K562 (cell line): ENCODE data around the gene CASKIN1. TPM values are rescaled to one million over a fixed set of nuclear protein-coding genes. Genes with fewer than 3 reads are reported as not detected.
"Not testable (repeated sequence)": the region's sequence is repeated elsewhere in the genome, so short reads cannot be mapped to it uniquely, and the experiment has no call there.

Experiments used
- ATAC-seq: fragments of 200-7000 bp; cut with Tn5 transposase; 3 replicates; pipeline ENCODE4 v1.9.1; 2020; ENCODE audit warnings: moderate library complexity
- BruUV-seq: library from RNA; stranded (reverse); fragments of 400-500 nt; replicated peaks from 2 replicates; lab custom pipeline; 2021; lab: Mats Ljungman, UMichigan
- CTCF ChIA-PET: fragments of 300-600 bp; formaldehyde crosslinking; extraction: SDS; loops from one replicate; lab custom pipeline; 2021; ENCODE audit warnings: low intra/inter-chr PET ratio; lab: Yijun Ruan, JAX
- POLR2A ChIA-PET: fragments of 300-600, 350-650 bp; sonication (Branson Sonifier 250); formaldehyde crosslinking; extraction: SDS; loops from one replicate; lab custom pipeline; 2021; ENCODE audit warnings: antibody characterized with exemption, inconsistent platforms; lab: Yijun Ruan, JAX
- DNase-seq, 4 experiments: peaks; one replicate each; pipeline versions ENCODE4 v3.0.0 to v3.0.0-alpha.2; 2011 to 2018; ENCODE audit warnings: low spot score in 3 of 4, mixed read lengths in 3 of 4; ENCODE audit errors: extremely low read depth in 1 of 4
- FAIRE-seq: peaks from 2 replicates; lab custom pipeline; 2011; peaks lifted over from hg19 to GRCh38; lab: Jason Lieb, UNC
- H2AFZ ChIP-seq: 2 replicates; pipeline ENCODE4 v1.6.0; 2011; ENCODE audit warnings: low read depth, low read length, control low read depth, inconsistent platforms
- H3K27ac ChIP-seq: fragments of 200-600 bp; 3 replicates; pipeline ENCODE4 v1.8.0; 2011; ENCODE audit warnings: low read depth, mild to moderate bottlenecking, control low read depth, inconsistent platforms, low read length, moderate library complexity, mixed read lengths; ENCODE audit errors: extremely low read depth
- H3K27me3 ChIP-seq, 2 experiments: fragments of 300-600 bp in 1 of 2; 2 replicates in 1 of 2; 3 replicates in 1 of 2; pipeline versions ENCODE4 v1.6.0 to v1.8.0; 2011; ENCODE audit warnings: inconsistent platforms in 2 of 2, low read length in 2 of 2, mild to moderate bottlenecking in 1 of 2, mixed read lengths in 1 of 2, moderate library complexity in 1 of 2; ENCODE audit not compliant: control insufficient read depth in 2 of 2, insufficient read depth in 2 of 2
- H3K36me3 ChIP-seq: fragments of 300-600 bp; 3 replicates; pipeline ENCODE4 v1.8.0; 2011; ENCODE audit warnings: mild to moderate bottlenecking, low read length, inconsistent platforms; ENCODE audit not compliant: control insufficient read depth, insufficient read depth
- H3K4me1 ChIP-seq, 2 experiments: fragments of 200-600 bp in 1 of 2; replicated peaks in 1 of 2; 2 replicates in 1 of 2; 3 replicates in 1 of 2; pipeline versions ENCODE4 v1.5.1 to v1.8.0; 2011; ENCODE audit warnings: inconsistent platforms in 2 of 2, low read length in 2 of 2, mild to moderate bottlenecking in 1 of 2, mixed read lengths in 1 of 2, moderate library complexity in 1 of 2; ENCODE audit not compliant: control insufficient read depth in 2 of 2, insufficient read depth in 2 of 2
- H3K4me2 ChIP-seq: 2 replicates; pipeline ENCODE4 v1.6.1; 2011; ENCODE audit warnings: low read length, control low read depth, inconsistent platforms, mixed read lengths; ENCODE audit not compliant: insufficient read depth
- H3K4me3 ChIP-seq: fragments of 200-600 bp; sonication (generic), shearing (Covaris generic); 2 replicates; pipeline ENCODE4 v1.5.1; 2016; ENCODE audit warnings: control low read depth, inconsistent platforms
- H3K79me2 ChIP-seq: fragments of 200-600 bp; 3 replicates; pipeline ENCODE4 v1.8.0; 2011; ENCODE audit warnings: low read length, inconsistent platforms; ENCODE audit not compliant: control insufficient read depth, insufficient read depth
- H3K9ac ChIP-seq, 2 experiments: 2 replicates each; pipeline versions ENCODE4 v1.6.0 to v1.6.1; 2011; ENCODE audit warnings: low read depth in 2 of 2, low read length in 2 of 2, control low read depth in 1 of 2, inconsistent platforms in 1 of 2, mild to moderate bottlenecking in 1 of 2, mixed read lengths in 1 of 2; ENCODE audit not compliant: insufficient read depth in 1 of 2
- H3K9me1 ChIP-seq: one replicate; pipeline ENCODE4 v1.6.0; 2011; ENCODE audit warnings: inconsistent platforms, mild to moderate bottlenecking, low read length, moderate library complexity; ENCODE audit not compliant: control insufficient read depth, insufficient read depth
- H3K9me3 ChIP-seq: replicated peaks from 2 replicates; pipeline ENCODE4 v1.5.1; 2011; ENCODE audit warnings: low read depth, low read length, inconsistent platforms; ENCODE audit not compliant: control insufficient read depth, insufficient read depth
- H4K20me1 ChIP-seq: replicated peaks from 2 replicates; pipeline ENCODE4 v1.6.1; 2011; ENCODE audit warnings: low read length, inconsistent platforms, mixed read lengths; ENCODE audit not compliant: control insufficient read depth, insufficient read depth
- BCOR ChIP-seq: fragments of 450-650 bp; IDR thresholded peaks from 2 replicates; pipeline ENCODE4 v1.6.1; 2016
- ESRRA ChIP-seq: fragments of 450-650 bp; IDR thresholded peaks from 2 replicates; pipeline ENCODE4 v1.6.1; 2014; ENCODE audit warnings: low read depth, mild to moderate bottlenecking, moderate library complexity, borderline replicate concordance
- KDM1A ChIP-seq, 2 experiments: fragments of 450-650 bp; IDR thresholded peaks; 2 replicates each; pipeline ENCODE4 v1.6.1; 2016; ENCODE audit warnings: mild to moderate bottlenecking in 2 of 2
- MAZ ChIP-seq, 2 experiments: fragments of 450-650 bp in 1 of 2; sonication (generic) in 1 of 2; formaldehyde crosslinking; IDR thresholded peaks in 1 of 2; conservative IDR thresholded peaks in 1 of 2; 2 replicates each; pipeline versions ENCODE4 v1.4.0 to v1.5.0; 2020; ENCODE audit warnings: mild to moderate bottlenecking in 1 of 2, missing genetic modification reagents in 1 of 2
- SP1 ChIP-seq: sonication (generic); formaldehyde crosslinking; IDR thresholded peaks from 2 replicates; pipeline ENCODE4 v1.8.1; 2022; ENCODE audit warnings: mild to moderate bottlenecking, missing genetic modification reagents
- WGBS: fragments of 100-300 bp; shearing (Covaris generic); methylation state at CpG from one replicate; pipeline ENCODE4 v1.1.6; 2016; ENCODE audit warnings: low coverage, mixed read lengths; ENCODE audit not compliant: insufficient coverage; ENCODE audit errors: missing lambda C conversion rate; 5-methylcytosine and 5-hydroxymethylcytosine counted together
- in situ Hi-C: fragments of 300-500 bp; cut with MboI; formaldehyde crosslinking; loops from 4 replicates; pipeline ENCODE4 v1.15.0; 2018; ENCODE audit warnings: inconsistent platforms, mixed read lengths
- intact Hi-C: fragments of 100-400 bp; cut with micrococcal nuclease; formaldehyde crosslinking; loops from 2 replicates; pipeline ENCODE4 v1.14.2; 2022
- microRNA counts: library from miRNA; unstranded; fragments of <30 nt; microRNA quantifications from one replicate; lab custom pipeline; 2016
- microRNA-seq: library from miRNA; unstranded; fragments of <30 nt; microRNA quantifications from one replicate; pipeline ENCODE4, GENCODE V29; 2018; ENCODE audit warnings: borderline microRNAs expressed
- polyA plus RNA-seq, 8 experiments: library from polyadenylated mRNA; depleted of rRNA in 4 of 8; stranded (reverse) in 5 of 8; unstranded in 3 of 8; fragments of >200 nt; fragmentation: Nextera tagmentation in 2 of 8; fragmentation: Illumina TruSeq in 1 of 8; extraction: Ambion mirVana in 2 of 8; extraction: Trizol in 1 of 8; gene quantifications; 2 replicates each; pipeline versions ENCODE4 v1.2.1 to v1.2.3, GENCODE V29; 2011 to 2014; ENCODE audit warnings: inconsistent platforms in 1 of 8, missing spikeins in 1 of 8
- small RNA-seq: library from RNA; depleted of rRNA; stranded (forward); fragments of <200 nt; gene quantifications from one replicate; pipeline ENCODE3, GENCODE V24; 2014
- total RNA-seq, 7 experiments: library from RNA; depleted of rRNA in 6 of 7; stranded (reverse); fragments of >200 nt in 6 of 7; fragmentation: Illumina TruSeq in 2 of 7; extraction: Trizol in 2 of 7; gene quantifications; 2 replicates each; pipeline versions ENCODE4 v1.2.1 to v1.2.3, GENCODE V29; 2011 to 2021; ENCODE audit warnings: low replicate concordance in 1 of 7

CASKIN1 gene
- total and polyA plus RNA-seq, 9 of the 15 experiments (the other 6 are each of a cell fraction or from before 2014, with no cell fraction given): 0.15 to 4.5 (median 1.5) TPM; not detected in 2

DNA sequence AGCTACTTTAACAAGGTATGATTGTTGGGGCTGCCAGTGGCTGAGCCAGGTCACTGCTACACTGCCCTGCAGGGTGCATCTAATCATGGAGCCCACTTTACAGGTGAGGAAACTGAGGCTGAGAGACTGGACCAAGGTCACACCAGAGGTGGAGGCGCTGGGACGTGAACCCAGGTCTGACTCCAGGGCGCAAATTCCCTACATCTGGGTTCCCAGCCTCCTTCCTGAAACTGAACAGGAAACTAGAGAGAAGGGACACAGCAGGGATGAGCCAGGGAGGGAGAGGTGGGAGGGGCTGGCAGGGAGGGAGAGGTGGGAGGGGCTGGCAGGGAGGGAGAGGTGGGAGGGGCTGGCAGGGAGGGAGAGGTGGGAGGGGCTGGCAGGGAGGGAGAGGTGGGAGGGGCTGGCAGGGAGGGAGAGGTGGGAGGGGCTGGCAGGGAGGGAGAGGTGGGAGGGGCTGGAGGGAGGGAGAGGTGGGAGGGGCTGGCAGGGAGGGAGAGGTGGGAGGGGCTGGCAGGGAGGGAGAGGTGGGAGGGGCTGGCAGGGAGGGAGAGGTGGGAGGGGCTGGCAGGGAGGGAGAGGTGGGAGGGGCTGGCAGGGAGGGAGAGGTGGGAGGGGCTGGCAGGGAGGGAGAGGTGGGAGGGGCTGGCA, 68.7 kb downstream of the CASKIN1 start:
- H3K79me2 ChIP-seq: peaks cover 15% of the 10 kb centered on the region
- FAIRE-seq (peak; percentile 59), DNase-seq (peak in 1 of 4 experiments; percentile 32), ATAC-seq (peak; percentile 25)
- H3K27ac ChIP-seq, H4K20me1 ChIP-seq, H3K9me1 ChIP-seq, BruUV-seq, H3K4me3 ChIP-seq, H2AFZ ChIP-seq, H3K9ac ChIP-seq, in situ Hi-C loops, H3K27me3 ChIP-seq, H3K9me3 ChIP-seq, H3K36me3 ChIP-seq, POLR2A ChIA-PET, CTCF ChIA-PET, intact Hi-C loops: not testable (repeated sequence)
- H3K4me2 ChIP-seq: 0 out of 2 replicates have a peak overlapping the region, but pooled peaks have one; percentile 21
- WGBS: 10% methylated on average over 3 of the region's 3 CpGs
- peaks cover 0 to 49% of the 10 kb centered on the region in 2 experiments; a peak in 4 of 5 replicates for H3K4me1 ChIP-seq
- TF ChIP-seq ESRRA (peak; percentile 70), KDM1A (IDR thresholded peaks at IDR 0.05) (peak in 1 of 2 experiments; percentile 65; a peak in 1 of 4 replicates), SP1 (0 out of 2 replicates have a peak, but pooled peaks have one; percentile 13), BCOR (peak; percentile 70), MAZ (CRISPR knock-in tag; conservative IDR thresholded peaks at IDR 0.05 in 1 of 2, IDR thresholded peaks at IDR 0.05 in 1 of 2) (0 out of 4 replicates have a peak, but pooled peaks of 1 of the 2 experiments have one; percentile 13)

MicroRNAs encoded within 50 kb of the gene (microRNA counts, 767-probe panel; counts per million panel counts)
- microRNA hsa-miR-3180 (lab: Ali Mortazavi, UCI): 1,651 counts per million, percentile 41 among the panel's probes with 10 or more counts
- microRNA hsa-miR-4516 (lab: Ali Mortazavi, UCI): 499 counts per million, percentile 9 among the panel's probes with 10 or more counts

Small RNAs within 50 kb of the gene (microRNA-seq; reads per million reads assigned to microRNA genes)
- gene MIR3180-5: not detected
- gene MIR4516: not detected

Small RNAs within 50 kb of the gene (small RNA-seq; reads per million reads assigned to genes)
- gene MIR3180-5 (not detected), gene MIR4516 (not detected), gene RF00019 (not detected), gene SNORD60 (not detected)

Other genes with a start within 250 kb of the CASKIN1 start
Only the 7 nearest of the 25 such genes appear.
- gene RAB26, start 48.0 kb downstream of the CASKIN1 start, total RNA-seq (2014; rRNA removed): 2.9 and 3.5 TPM in 2 replicates
- 0.58 and 0.77 TPM in 2 replicates for gene RAB26, start 48.0 kb downstream of the CASKIN1 start, total RNA-seq (2014; rRNA removed; fragmentation: Illumina TruSeq; extraction: Trizol)
- 0.94 and 1.8 TPM in 2 replicates for gene RAB26, start 48.0 kb downstream of the CASKIN1 start, total RNA-seq (2015; rRNA removed; fragmentation: Illumina TruSeq; extraction: Trizol)
- gene RAB26, start 48.0 kb downstream of the CASKIN1 start, total RNA-seq (2021): 3.0 and 3.1 TPM in 2 replicates
- gene RAB26, start 48.0 kb downstream of the CASKIN1 start, polyA plus RNA-seq (2011; rRNA removed): 5.3 and 13.0 TPM in 2 replicates
- 2.1 and 2.2 TPM in 2 replicates for gene RAB26, start 48.0 kb downstream of the CASKIN1 start, polyA plus RNA-seq (2014; fragmentation: Illumina TruSeq; extraction: Trizol)
- gene RAB26, start 48.0 kb downstream of the CASKIN1 start, polyA plus RNA-seq (2014; fragmentation: Nextera tagmentation; extraction: Ambion mirVana): under 1 TPM; 0.25 to 0.63 TPM
- gene RAB26, start 48.0 kb downstream of the CASKIN1 start, polyA plus RNA-seq (2014; rRNA removed): 3.8 and 6.1 TPM in 2 replicates
- 55.5 and 79.2 TPM in 2 replicates for gene TRAF7, start 40.8 kb downstream of the CASKIN1 start, total RNA-seq (2014; rRNA removed)
- 24.3 and 29.9 TPM in 2 replicates for gene TRAF7, start 40.8 kb downstream of the CASKIN1 start, total RNA-seq (2014; rRNA removed; fragmentation: Illumina TruSeq; extraction: Trizol)
- gene TRAF7, start 40.8 kb downstream of the CASKIN1 start, total RNA-seq (2015; rRNA removed; fragmentation: Illumina TruSeq; extraction: Trizol): 42.8 and 45.9 TPM in 2 replicates
- gene TRAF7, start 40.8 kb downstream of the CASKIN1 start, total RNA-seq (2021): 109 and 113 TPM in 2 replicates
- 41.6 and 61.6 TPM in 2 replicates for gene TRAF7, start 40.8 kb downstream of the CASKIN1 start, polyA plus RNA-seq (2011; rRNA removed)
- 40.8 and 76.8 TPM in 2 replicates for gene TRAF7, start 40.8 kb downstream of the CASKIN1 start, polyA plus RNA-seq (2014; fragmentation: Illumina TruSeq; extraction: Trizol)
- 1 to 10 TPM; 1.1 to 1.5 TPM for gene TRAF7, start 40.8 kb downstream of the CASKIN1 start, polyA plus RNA-seq (2014; fragmentation: Nextera tagmentation; extraction: Ambion mirVana)
- 55.5 and 63.3 TPM in 2 replicates for gene TRAF7, start 40.8 kb downstream of the CASKIN1 start, polyA plus RNA-seq (2014; rRNA removed)
- 83.0 and 110 TPM in 2 replicates for gene MLST8, start 8.8 kb upstream of the CASKIN1 start, total RNA-seq (2014; rRNA removed)
- gene MLST8, start 8.8 kb upstream of the CASKIN1 start, total RNA-seq (2014; rRNA removed; fragmentation: Illumina TruSeq; extraction: Trizol): 2.6 and 4.3 TPM in 2 replicates
- 15.7 and 16.0 TPM in 2 replicates for gene MLST8, start 8.8 kb upstream of the CASKIN1 start, total RNA-seq (2015; rRNA removed; fragmentation: Illumina TruSeq; extraction: Trizol)
- gene MLST8, start 8.8 kb upstream of the CASKIN1 start, total RNA-seq (2021): 79.1 and 85.0 TPM in 2 replicates
- gene MLST8, start 8.8 kb upstream of the CASKIN1 start, polyA plus RNA-seq (2011; rRNA removed): 76.1 and 91.6 TPM in 2 replicates
- gene MLST8, start 8.8 kb upstream of the CASKIN1 start, polyA plus RNA-seq (2014; fragmentation: Illumina TruSeq; extraction: Trizol): 43.3 and 74.6 TPM in 2 replicates
- gene MLST8, start 8.8 kb upstream of the CASKIN1 start, polyA plus RNA-seq (2014; fragmentation: Nextera tagmentation; extraction: Ambion mirVana): 1 to 10 TPM; 1.5 to 9.8 TPM
- 116 TPM in 2 replicates for gene MLST8, start 8.8 kb upstream of the CASKIN1 start, polyA plus RNA-seq (2014; rRNA removed)
- gene BRICD5, start 14.3 kb upstream of the CASKIN1 start, total RNA-seq (2014; rRNA removed): 2.9 and 3.5 TPM in 2 replicates
- 0.32 and 0.40 TPM in 2 replicates for gene BRICD5, start 14.3 kb upstream of the CASKIN1 start, total RNA-seq (2014; rRNA removed; fragmentation: Illumina TruSeq; extraction: Trizol)
- 3.4 and 4.1 TPM in 2 replicates for gene BRICD5, start 14.3 kb upstream of the CASKIN1 start, total RNA-seq (2015; rRNA removed; fragmentation: Illumina TruSeq; extraction: Trizol)
- 2.0 and 4.0 TPM in 2 replicates for gene BRICD5, start 14.3 kb upstream of the CASKIN1 start, total RNA-seq (2021)
- gene BRICD5, start 14.3 kb upstream of the CASKIN1 start, polyA plus RNA-seq (2011; rRNA removed): 1.8 and 3.2 TPM in 2 replicates
- 0.49 and 3.8 TPM in 2 replicates for gene BRICD5, start 14.3 kb upstream of the CASKIN1 start, polyA plus RNA-seq (2014; fragmentation: Illumina TruSeq; extraction: Trizol)
- under 1 TPM in 1 of 2 experiments, not detected in 1; 0.24 TPM for gene BRICD5, start 14.3 kb upstream of the CASKIN1 start, polyA plus RNA-seq (2014; fragmentation: Nextera tagmentation; extraction: Ambion mirVana)
- 5.1 and 15.1 TPM in 2 replicates for gene BRICD5, start 14.3 kb upstream of the CASKIN1 start, polyA plus RNA-seq (2014; rRNA removed)
- gene PGP, start 18.2 kb upstream of the CASKIN1 start, total RNA-seq (2014; rRNA removed): 57.6 and 70.2 TPM in 2 replicates
- gene PGP, start 18.2 kb upstream of the CASKIN1 start, total RNA-seq (2014; rRNA removed; fragmentation: Illumina TruSeq; extraction: Trizol): 8.5 and 11.4 TPM in 2 replicates
- 24.1 and 26.5 TPM in 2 replicates for gene PGP, start 18.2 kb upstream of the CASKIN1 start, total RNA-seq (2015; rRNA removed; fragmentation: Illumina TruSeq; extraction: Trizol)
- gene PGP, start 18.2 kb upstream of the CASKIN1 start, total RNA-seq (2021): 44.9 and 49.6 TPM in 2 replicates
- gene PGP, start 18.2 kb upstream of the CASKIN1 start, polyA plus RNA-seq (2011; rRNA removed): 19.6 and 27.9 TPM in 2 replicates
- gene PGP, start 18.2 kb upstream of the CASKIN1 start, polyA plus RNA-seq (2014; fragmentation: Illumina TruSeq; extraction: Trizol): 14.2 and 20.7 TPM in 2 replicates
- 1 to 10 TPM; 1.1 to 3.0 TPM for gene PGP, start 18.2 kb upstream of the CASKIN1 start, polyA plus RNA-seq (2014; fragmentation: Nextera tagmentation; extraction: Ambion mirVana)
- 54.0 and 55.6 TPM in 2 replicates for gene PGP, start 18.2 kb upstream of the CASKIN1 start, polyA plus RNA-seq (2014; rRNA removed)
- gene E4F1, start 27.0 kb upstream of the CASKIN1 start, total RNA-seq (2014; rRNA removed): 94.9 and 97.1 TPM in 2 replicates
- 3.7 and 5.5 TPM in 2 replicates for gene E4F1, start 27.0 kb upstream of the CASKIN1 start, total RNA-seq (2014; rRNA removed; fragmentation: Illumina TruSeq; extraction: Trizol)
- 33.1 and 37.3 TPM in 2 replicates for gene E4F1, start 27.0 kb upstream of the CASKIN1 start, total RNA-seq (2015; rRNA removed; fragmentation: Illumina TruSeq; extraction: Trizol)
- gene E4F1, start 27.0 kb upstream of the CASKIN1 start, total RNA-seq (2021): 53.2 and 63.2 TPM in 2 replicates
- 20.4 and 32.0 TPM in 2 replicates for gene E4F1, start 27.0 kb upstream of the CASKIN1 start, polyA plus RNA-seq (2011; rRNA removed)
- 5.6 and 23.2 TPM in 2 replicates for gene E4F1, start 27.0 kb upstream of the CASKIN1 start, polyA plus RNA-seq (2014; fragmentation: Illumina TruSeq; extraction: Trizol)
- gene E4F1, start 27.0 kb upstream of the CASKIN1 start, polyA plus RNA-seq (2014; fragmentation: Nextera tagmentation; extraction: Ambion mirVana): under 1 TPM; 0.48 to 0.96 TPM
- gene E4F1, start 27.0 kb upstream of the CASKIN1 start, polyA plus RNA-seq (2014; rRNA removed): 58.7 and 62.7 TPM in 2 replicates
- 2.2 and 2.6 TPM in 2 replicates for gene DNASE1L2, start 39.8 kb upstream of the CASKIN1 start, total RNA-seq (2014; rRNA removed)
- 0.11 TPM in 1 of 2 replicates, not detected in the other for gene DNASE1L2, start 39.8 kb upstream of the CASKIN1 start, total RNA-seq (2014; rRNA removed; fragmentation: Illumina TruSeq; extraction: Trizol)
- gene DNASE1L2, start 39.8 kb upstream of the CASKIN1 start, total RNA-seq (2015; rRNA removed; fragmentation: Illumina TruSeq; extraction: Trizol): 1.9 and 2.1 TPM in 2 replicates
- 2.7 and 4.1 TPM in 2 replicates for gene DNASE1L2, start 39.8 kb upstream of the CASKIN1 start, total RNA-seq (2021)
- 1.6 and 4.6 TPM in 2 replicates for gene DNASE1L2, start 39.8 kb upstream of the CASKIN1 start, polyA plus RNA-seq (2011; rRNA removed)
- 0.25 and 0.83 TPM in 2 replicates for gene DNASE1L2, start 39.8 kb upstream of the CASKIN1 start, polyA plus RNA-seq (2014; fragmentation: Illumina TruSeq; extraction: Trizol)
- under 1 TPM in 1 of 2 experiments, not detected in 1; 0.08 TPM for gene DNASE1L2, start 39.8 kb upstream of the CASKIN1 start, polyA plus RNA-seq (2014; fragmentation: Nextera tagmentation; extraction: Ambion mirVana)
- gene DNASE1L2, start 39.8 kb upstream of the CASKIN1 start, polyA plus RNA-seq (2014; rRNA removed): 2.5 and 3.1 TPM in 2 replicates